ENCODE measurements around the gene LY86.

DNA sequence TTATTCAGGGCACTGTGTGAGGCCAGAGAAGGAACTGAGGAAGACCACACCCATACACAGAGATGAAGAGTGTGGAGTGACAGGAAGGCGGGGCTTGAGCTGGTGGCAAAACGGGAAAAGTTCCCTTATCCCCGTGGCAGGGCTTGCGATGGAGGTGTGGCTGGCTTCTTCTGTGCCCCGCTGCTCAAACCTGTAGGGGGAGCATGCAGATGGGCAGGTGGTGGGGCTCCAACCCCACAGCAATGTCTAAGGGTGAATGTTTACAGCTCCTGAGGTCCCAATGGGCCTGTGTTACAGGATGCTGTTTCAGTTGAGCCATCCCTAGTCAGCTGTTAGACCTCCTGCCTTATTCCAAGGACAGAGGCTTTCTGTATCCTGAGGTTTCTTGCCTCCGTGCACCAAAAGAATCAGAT, 105.9 kb downstream of the LY86 start:
- TF ChIP-seq POLR2A (IDR thresholded peaks at IDR 0.05; ENCODE audit: low read depth, low read length) (no peak), GATA2 (IDR thresholded peaks at IDR 0.05; ENCODE audit: insufficient read depth, insufficient read length, low read depth, low read length) (no peak), POLR2AphosphoS5 (IDR thresholded peaks at IDR 0.05; ENCODE audit: insufficient read depth, low read depth, low read length) (no peak), FOS (IDR thresholded peaks at IDR 0.05; ENCODE audit: borderline replicate concordance, insufficient read depth, low read length) (no peak), EZH2 (IDR thresholded peaks at IDR 0.05; ENCODE audit: borderline replicate concordance, low read depth, low read length, severe bottlenecking) (no peak), MYC (IDR thresholded peaks at IDR 0.05; ENCODE audit: low read depth, low read length) (no peak), JUN (IDR thresholded peaks at IDR 0.05; ENCODE audit: borderline replicate concordance, insufficient read depth, insufficient read length, low read depth) (no peak)
- TF ChIP-seq, protein P1, sequence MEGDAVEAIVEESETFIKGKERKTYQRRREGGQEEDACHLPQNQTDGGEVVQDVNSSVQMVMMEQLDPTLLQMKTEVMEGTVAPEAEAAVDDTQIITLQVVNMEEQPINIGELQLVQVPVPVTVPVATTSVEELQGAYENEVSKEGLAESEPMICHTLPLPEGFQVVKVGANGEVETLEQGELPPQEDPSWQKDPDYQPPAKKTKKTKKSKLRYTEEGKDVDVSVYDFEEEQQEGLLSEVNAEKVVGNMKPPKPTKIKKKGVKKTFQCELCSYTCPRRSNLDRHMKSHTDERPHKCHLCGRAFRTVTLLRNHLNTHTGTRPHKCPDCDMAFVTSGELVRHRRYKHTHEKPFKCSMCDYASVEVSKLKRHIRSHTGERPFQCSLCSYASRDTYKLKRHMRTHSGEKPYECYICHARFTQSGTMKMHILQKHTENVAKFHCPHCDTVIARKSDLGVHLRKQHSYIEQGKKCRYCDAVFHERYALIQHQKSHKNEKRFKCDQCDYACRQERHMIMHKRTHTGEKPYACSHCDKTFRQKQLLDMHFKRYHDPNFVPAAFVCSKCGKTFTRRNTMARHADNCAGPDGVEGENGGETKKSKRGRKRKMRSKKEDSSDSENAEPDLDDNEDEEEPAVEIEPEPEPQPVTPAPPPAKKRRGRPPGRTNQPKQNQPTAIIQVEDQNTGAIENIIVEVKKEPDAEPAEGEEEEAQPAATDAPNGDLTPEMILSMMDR (IDR thresholded peaks at IDR 0.05; ENCODE audit: extremely low read depth in 1 of 2, insufficient read depth in 1 of 2, low read depth in 1 of 2, low read length in 2 of 2) = no peak
- TF ChIP-seq, protein P2, sequence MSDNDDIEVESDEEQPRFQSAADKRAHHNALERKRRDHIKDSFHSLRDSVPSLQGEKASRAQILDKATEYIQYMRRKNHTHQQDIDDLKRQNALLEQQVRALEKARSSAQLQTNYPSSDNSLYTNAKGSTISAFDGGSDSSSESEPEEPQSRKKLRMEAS (IDR thresholded peaks at IDR 0.05; ENCODE audit: insufficient read depth, insufficient read length) = no peak
